ENCODE measurements around the gene SP2. TPM values are rescaled to one million over a fixed set of nuclear protein-coding genes. Genes with fewer than 3 reads are reported as not detected.

The SP2 gene
- total RNA-seq, 1 donor from 2014 or later, result 12.4 TPM

DNA sequence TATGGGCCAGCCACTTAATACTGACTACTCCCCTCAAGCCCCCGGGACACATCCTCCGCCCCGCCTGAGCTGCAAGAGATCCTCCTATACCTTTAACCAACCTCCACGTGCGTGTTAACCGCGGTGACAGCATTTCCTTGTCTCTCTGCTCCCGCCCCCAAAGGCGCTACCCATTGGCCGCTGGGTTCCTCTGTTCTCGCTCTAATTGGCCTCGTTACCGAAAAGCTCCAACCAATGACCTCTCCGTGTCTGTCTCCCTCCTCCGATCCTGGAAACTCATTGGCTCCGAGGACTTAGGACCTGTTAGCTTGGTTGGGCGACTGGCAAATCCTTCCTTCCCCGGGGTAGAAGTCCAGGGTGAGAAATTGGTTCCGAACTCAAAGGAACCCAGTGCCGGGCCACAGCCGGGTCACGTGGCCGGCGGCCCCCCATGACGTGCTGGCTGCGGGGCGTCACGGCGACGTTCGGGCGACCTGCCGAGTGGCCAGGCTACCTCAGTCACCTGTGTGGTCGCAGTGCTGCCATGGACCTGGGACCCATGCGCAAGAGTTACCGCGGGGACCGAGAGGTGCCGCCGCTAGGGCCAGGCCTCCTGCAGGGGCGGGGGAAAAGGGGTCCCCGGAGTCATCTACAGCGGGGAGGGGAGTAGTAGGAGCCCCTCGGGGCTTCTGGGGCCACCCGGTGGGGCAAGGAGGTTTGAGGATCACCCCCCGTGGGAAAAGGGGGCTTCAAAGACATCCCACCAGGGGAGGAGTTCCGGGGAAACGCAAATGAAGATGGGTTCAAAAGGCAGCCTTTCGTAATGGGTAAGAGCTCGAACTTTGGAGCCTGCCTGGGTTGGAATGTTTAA lies 45.4 kb downstream of the SP2 start, which contains the start of gene PNPO:
PNPO (plus strand) TSS at position 326 of the 850 bp plus-strand sequence; CDS start at position 431, 105 bp downstream.
- peak; percentile 94 for DNase-seq
- intact Hi-C loops (cut with DNase I), result no loop called here
- peak; percentile 98 for ATAC-seq (ENCODE audit: poor library complexity)

GRCh38 chr17:47942096-47942510 lies 46.1 kb downstream of the SP2 start:
- DNase-seq (no peak), ATAC-seq (ENCODE audit: poor library complexity) (no peak)
- intact Hi-C loops (cut with DNase I), result no loop called here

DNA sequence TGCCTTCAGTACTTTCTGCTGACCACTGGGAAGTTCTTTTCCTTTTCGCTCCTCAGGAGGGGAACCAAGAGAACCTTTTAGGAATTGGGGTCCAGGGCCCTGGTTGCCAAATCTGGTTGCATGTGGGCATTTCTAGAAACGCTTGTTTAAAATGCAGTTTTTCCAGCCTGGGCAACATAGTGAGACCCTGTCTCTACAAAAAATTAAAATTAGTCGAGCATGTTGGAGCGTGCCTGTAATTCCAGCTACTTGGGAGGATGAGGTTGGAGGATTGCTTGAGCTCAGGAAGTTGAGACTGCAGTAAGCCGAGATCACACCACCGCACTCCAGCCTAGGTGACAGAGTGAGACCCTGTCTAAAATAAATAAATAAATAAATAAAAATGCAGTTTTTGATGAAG lies 46.5 kb downstream of the SP2 start:
- no peak for DNase-seq
- intact Hi-C loops (cut with DNase I), result no loop called here
- ATAC-seq (ENCODE audit: poor library complexity), result no peak

DNA sequence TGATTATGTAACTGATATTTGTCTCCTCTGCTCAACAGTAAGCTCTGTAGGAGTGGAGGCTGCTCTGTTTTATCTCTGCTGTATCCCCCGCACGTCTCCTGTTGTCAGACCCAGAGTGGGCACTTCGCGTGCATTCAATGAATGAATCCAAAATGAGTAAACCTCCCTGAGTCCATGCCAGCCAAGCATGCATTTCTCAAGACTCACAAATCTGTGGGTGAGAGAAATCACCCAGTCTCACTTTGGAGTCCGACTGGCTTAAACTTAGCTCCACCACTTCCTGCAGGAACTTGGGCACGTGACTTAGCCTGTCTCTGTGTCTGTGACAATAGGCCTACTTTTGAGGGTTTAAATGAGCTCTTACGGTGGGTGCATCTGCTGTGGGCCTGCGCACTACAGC lies 49.0 kb downstream of the SP2 start:
- ATAC-seq (ENCODE audit: poor library complexity), result no peak

GRCh38 chr17:47945529-47946508 lies 49.8 kb downstream of the SP2 start:
- ATAC-seq (ENCODE audit: poor library complexity) (no peak), DNase-seq (no peak)
- intact Hi-C loops (cut with DNase I), result loop anchor here (5.0 kb wide), 2 partner anchors 49 to 104 kb away; partner anchors contain the start of genes SCRN2 and SP2

More for the DNA sequence above, 49.0 kb downstream of the SP2 start:
- no peak for DNase-seq
- intact Hi-C loops (cut with DNase I), result loop anchor here (5.0 kb wide), 2 partner anchors 48 to 103 kb away; partner anchors contain the start of genes SCRN2 and SP2

GRCh38 chr17:47946516-47946915 lies 50.5 kb downstream of the SP2 start:
- ATAC-seq (ENCODE audit: poor library complexity) (no peak), DNase-seq (no peak)
- intact Hi-C loops (cut with DNase I), result loop anchor here (5.0 kb wide), 2 partner anchors 49 to 104 kb away; partner anchors contain the start of genes SCRN2 and SP2

DNA sequence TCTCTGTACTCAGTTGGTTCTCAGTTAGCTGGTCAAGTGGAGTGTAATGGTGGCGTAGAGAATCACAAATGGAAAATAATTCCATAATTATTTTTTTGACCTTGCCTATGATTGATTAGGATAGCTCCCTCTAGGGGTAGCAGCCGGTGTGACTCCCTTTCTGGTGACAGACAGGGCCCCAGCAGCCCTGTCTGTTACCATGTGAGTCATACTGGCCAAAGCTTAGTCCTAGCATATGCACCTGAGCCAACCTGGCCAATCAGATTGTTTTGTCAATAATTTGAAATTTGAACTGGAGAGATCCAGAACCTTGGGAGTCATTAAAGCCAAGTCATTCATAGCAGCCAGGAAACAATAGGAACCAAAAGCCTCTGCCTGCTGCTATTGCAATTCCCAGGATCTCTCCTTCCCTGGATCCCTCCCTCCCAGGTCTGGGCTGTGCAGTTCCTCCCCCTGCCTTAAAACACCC lies 50.9 kb downstream of the SP2 start:
- intact Hi-C loops (cut with DNase I), result loop anchor here (5.0 kb wide), 2 partner anchors 50 to 105 kb away; partner anchors contain the start of genes SCRN2 and SP2
- ATAC-seq (ENCODE audit: poor library complexity), result peak; percentile 53
- DNase-seq, result peak; percentile 74

DNA sequence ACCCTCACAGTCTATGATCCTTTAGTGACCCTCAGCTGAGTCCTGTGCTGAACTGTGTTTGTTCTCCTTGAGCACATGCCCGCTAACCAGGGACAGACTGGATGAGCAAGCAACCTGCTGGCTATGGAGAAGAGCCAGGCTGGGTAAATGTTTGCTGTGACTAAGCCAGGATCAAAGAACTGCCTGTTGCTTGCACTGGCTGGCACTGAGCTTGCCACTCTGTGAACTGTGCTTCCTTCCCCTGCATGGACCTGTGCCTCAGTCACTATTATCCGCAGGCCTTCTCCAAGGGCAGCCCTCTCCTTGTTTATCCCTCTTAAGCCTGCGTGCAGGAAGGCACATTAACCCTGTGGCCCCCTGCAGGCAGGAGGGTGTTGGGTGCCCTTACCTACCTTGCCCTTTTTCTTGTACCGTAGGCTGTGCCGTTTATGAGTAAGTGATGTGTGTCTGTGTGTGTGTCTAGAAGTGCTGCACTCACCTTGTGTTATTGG lies 52.7 kb downstream of the SP2 start:
- no peak for DNase-seq
- intact Hi-C loops (cut with DNase I), result loop anchor here (2.0 to 5.0 kb wide), 3 partner anchors 51 to 106 kb away; partner anchors contain the start of genes SCRN2 and SP2
- ATAC-seq (ENCODE audit: poor library complexity), result peak; percentile 28

DNA sequence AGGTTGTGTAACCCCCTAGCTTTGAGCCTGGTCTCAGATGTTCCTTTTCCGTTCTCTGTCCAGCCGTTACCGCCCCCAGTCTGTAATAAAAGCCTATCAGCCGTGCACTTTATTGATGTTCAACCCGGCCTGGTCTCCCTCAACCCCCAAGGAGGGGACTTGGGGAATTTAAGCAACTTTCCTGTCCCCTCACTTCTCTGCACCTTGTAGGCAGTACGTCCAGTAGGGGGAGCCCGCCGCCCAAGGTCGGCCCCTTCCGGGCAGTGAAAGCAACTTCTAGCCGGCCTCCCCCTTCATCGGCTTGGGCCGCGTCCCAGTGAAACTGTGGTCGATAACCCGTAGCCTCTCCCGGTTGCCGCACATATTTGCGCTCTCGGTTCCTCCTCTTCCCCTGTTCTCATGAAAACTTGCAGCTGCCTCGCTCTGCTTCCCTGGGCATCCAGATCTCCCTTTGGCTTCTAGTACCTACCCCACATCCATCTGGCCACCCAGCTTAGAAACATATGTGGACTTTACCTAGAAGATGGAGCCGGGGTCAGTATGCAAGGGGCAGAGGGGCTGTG lies 53.2 kb downstream of the SP2 start:
- DNase-seq (peak; percentile 94), ATAC-seq (ENCODE audit: poor library complexity) (peak; percentile 89)
- intact Hi-C loops (cut with DNase I), result loop anchor here (2.0 to 5.0 kb wide), 3 partner anchors 52 to 107 kb away; partner anchors contain the start of genes SCRN2 and SP2

GRCh38 chr17:47949946-47950345 lies 53.9 kb downstream of the SP2 start:
- DNase-seq, result no peak
- intact Hi-C loops (cut with DNase I), result loop anchor here (2.0 to 5.0 kb wide), 3 partner anchors 53 to 108 kb away; partner anchors contain the start of genes SCRN2 and SP2
- ATAC-seq (ENCODE audit: poor library complexity), result no peak

GRCh38 chr17:47950448-47950847 lies 54.4 kb downstream of the SP2 start:
- DNase-seq, result no peak
- intact Hi-C loops (cut with DNase I), result no loop called here
- no peak for ATAC-seq (ENCODE audit: poor library complexity)

GRCh38 chr17:47952171-47953021 lies 56.4 kb downstream of the SP2 start:
- DNase-seq, result no peak
- no peak for ATAC-seq (ENCODE audit: poor library complexity)
- intact Hi-C loops (cut with DNase I), result no loop called here

- ATAC-seq (ENCODE audit: poor library complexity) (no peak), DNase-seq (no peak)
- intact Hi-C loops (cut with DNase I), result no loop called here
Measured at GRCh38 chr17:47953909-47954308, 57.9 kb downstream of the SP2 start.

- intact Hi-C loops (cut with DNase I), result no loop called here
- DNase-seq (no peak), ATAC-seq (ENCODE audit: poor library complexity) (no peak)
Measured at GRCh38 chr17:47955497-47956461, 59.7 kb downstream of the SP2 start.

GRCh38 chr17:47956791-47957590 lies 61.0 kb downstream of the SP2 start:
- ATAC-seq (ENCODE audit: poor library complexity) (no peak), DNase-seq (no peak)
- intact Hi-C loops (cut with DNase I), result no loop called here
